Sigmoid colon (tissue), 7 donors: Measurements from ENCODE around the gene FKBP15. TPM values are rescaled to one million over a fixed set of nuclear protein-coding genes. Genes with fewer than 3 reads are reported as not detected.
"Not testable (repeated sequence)": the region's sequence is repeated elsewhere in the genome, so short reads cannot be mapped to it uniquely, and the experiment has no call there.

Experiments
- DNase-seq: peaks from one replicate; pipeline ENCODE4 v3.0.0-alpha.2; 2019
- H3K27ac ChIP-seq, 4 donors: fragments of 200-600 bp; sonication (generic); one replicate each; pipeline ENCODE4 v1.5.1; 2016 to 2019; ENCODE audit warnings: mild to moderate bottlenecking in 1 of 4
- H3K27me3 ChIP-seq, 3 donors: fragments of 200-600 bp; sonication (generic); one replicate each; pipeline ENCODE4 v1.5.1; 2019; ENCODE audit warnings: mild to moderate bottlenecking in 1 of 3
- H3K36me3 ChIP-seq, 4 donors: fragments of 200-600 bp; sonication (generic); one replicate each; pipeline ENCODE4 v1.5.1; 2016 to 2019
- H3K4me1 ChIP-seq, 4 donors: fragments of 200-600 bp; sonication (generic); one replicate each; pipeline ENCODE4 v1.5.1; 2017 to 2019
- H3K4me3 ChIP-seq, 4 donors: fragments of 200-600 bp; sonication (generic); one replicate each; pipeline ENCODE4 v1.5.1; 2017 to 2019; ENCODE audit warnings: mild to moderate bottlenecking in 2 of 4, moderate library complexity in 1 of 4
- H3K9me3 ChIP-seq, 4 donors: fragments of 200-600 bp in 3 of 4; sonication (generic) in 3 of 4; one replicate each; pipeline versions ENCODE4 v1.5.1 to v1.6.1; 2013 to 2019
- EP300 ChIP-seq, 4 donors: sonication (generic); formaldehyde crosslinking; IDR thresholded peaks; one replicate each; pipeline ENCODE4 v1.6.1; 2017; ENCODE audit warnings: antibody characterized with exemption in 4 of 4
- POLR2A ChIP-seq, 2 donors: fragments of 450-650 bp; IDR thresholded peaks; one replicate each; pipeline ENCODE4 v1.6.1; 2016; ENCODE audit warnings: antibody characterized with exemption in 2 of 2, mild to moderate bottlenecking in 2 of 2, moderate library complexity in 2 of 2
- POLR2AphosphoS5 ChIP-seq, 4 donors: sonication (generic); formaldehyde crosslinking; IDR thresholded peaks; one replicate each; pipeline ENCODE4 v1.6.1; 2017; ENCODE audit warnings: antibody characterized with exemption in 4 of 4
- WGBS, 2 donors: extraction: QIAGEN DNeasy Blood & Tissue Kit; methylation state at CpG; one replicate each; pipeline ENCODE4 v1.1.7; 2013; 5-methylcytosine and 5-hydroxymethylcytosine counted together
- intact Hi-C: fragments of 100-400 bp; cut with DNase I; formaldehyde crosslinking; loops from one replicate; pipeline ENCODE4 v1.15.1; 2023
- polyA plus RNA-seq, 3 donors: library from polyadenylated mRNA; stranded (reverse); fragments of 200-250 nt; gene quantifications; one replicate each; pipeline ENCODE4 v1.2.3, GENCODE V29; 2013
- total RNA-seq, 4 donors: library from RNA; depleted of rRNA; stranded (reverse); fragments of >200 nt; gene quantifications; one replicate each; pipeline ENCODE4 v1.1.0, GENCODE V29; 2016
- TF ChIP-seq, protein P1 (sequence below), 4 experiments: fragments of 450-650 bp in 3 of 4; fragments of 200-600 bp in 1 of 4; IDR thresholded peaks; one replicate each; pipeline ENCODE4 v1.5.1; 2016 to 2019; ENCODE audit warnings: antibody characterized with exemption in 4 of 4, mild to moderate bottlenecking in 3 of 4, moderate library complexity in 2 of 4
- donor health status: healthy with polysubstance abuse.
- donor health status: Bipolar disorder and iron deficiency.
- donor health status: healthy.

Gene FKBP15
- total and polyA plus RNA-seq, 7 donors = 7.2 to 22.5 (median 18.8) TPM

DNA sequence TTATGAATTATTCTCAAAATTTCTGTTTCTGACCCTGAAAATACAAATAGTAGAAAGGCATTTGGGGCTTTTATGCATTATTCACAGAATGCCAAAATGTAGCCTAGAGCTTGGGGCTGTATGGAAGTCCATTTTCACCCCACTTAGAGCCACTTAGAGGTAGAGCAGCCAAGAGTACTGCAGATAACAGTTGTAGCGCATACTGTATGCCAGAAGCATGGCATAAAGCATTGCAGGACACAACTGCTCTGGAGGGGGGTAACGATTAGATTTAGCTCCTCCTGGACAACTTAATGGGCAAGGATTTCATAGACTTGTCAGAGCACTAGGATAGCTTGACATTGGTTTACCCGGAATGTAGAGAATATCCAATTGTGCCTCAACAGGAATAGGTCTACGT lies 15.9 kb upstream of the FKBP15 start:
- intact Hi-C loops = no loop called here
- H3K27me3 ChIP-seq = no peaks in the 10 kb centered on the region
- H3K36me3 ChIP-seq = no peaks in the 10 kb centered on the region
- H3K9me3 ChIP-seq = no peaks in the 10 kb centered on the region
- TF ChIP-seq EP300 (IDR thresholded peaks at IDR 0.05) (no peak), POLR2AphosphoS5 (IDR thresholded peaks at IDR 0.05) (no peak), POLR2A (IDR thresholded peaks at IDR 0.05) (no peak)
- TF ChIP-seq, protein P1, sequence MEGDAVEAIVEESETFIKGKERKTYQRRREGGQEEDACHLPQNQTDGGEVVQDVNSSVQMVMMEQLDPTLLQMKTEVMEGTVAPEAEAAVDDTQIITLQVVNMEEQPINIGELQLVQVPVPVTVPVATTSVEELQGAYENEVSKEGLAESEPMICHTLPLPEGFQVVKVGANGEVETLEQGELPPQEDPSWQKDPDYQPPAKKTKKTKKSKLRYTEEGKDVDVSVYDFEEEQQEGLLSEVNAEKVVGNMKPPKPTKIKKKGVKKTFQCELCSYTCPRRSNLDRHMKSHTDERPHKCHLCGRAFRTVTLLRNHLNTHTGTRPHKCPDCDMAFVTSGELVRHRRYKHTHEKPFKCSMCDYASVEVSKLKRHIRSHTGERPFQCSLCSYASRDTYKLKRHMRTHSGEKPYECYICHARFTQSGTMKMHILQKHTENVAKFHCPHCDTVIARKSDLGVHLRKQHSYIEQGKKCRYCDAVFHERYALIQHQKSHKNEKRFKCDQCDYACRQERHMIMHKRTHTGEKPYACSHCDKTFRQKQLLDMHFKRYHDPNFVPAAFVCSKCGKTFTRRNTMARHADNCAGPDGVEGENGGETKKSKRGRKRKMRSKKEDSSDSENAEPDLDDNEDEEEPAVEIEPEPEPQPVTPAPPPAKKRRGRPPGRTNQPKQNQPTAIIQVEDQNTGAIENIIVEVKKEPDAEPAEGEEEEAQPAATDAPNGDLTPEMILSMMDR (IDR thresholded peaks at IDR 0.05) = no peak
- 94 to 95% methylated on average over 4 of the region's 4 CpGs for WGBS, 2 donors
- no peak overlapping the region for H3K4me3 ChIP-seq
- no peak for DNase-seq
- H3K27ac ChIP-seq = no peak overlapping the region
- no peaks in the 10 kb centered on the region for H3K4me1 ChIP-seq

DNA sequence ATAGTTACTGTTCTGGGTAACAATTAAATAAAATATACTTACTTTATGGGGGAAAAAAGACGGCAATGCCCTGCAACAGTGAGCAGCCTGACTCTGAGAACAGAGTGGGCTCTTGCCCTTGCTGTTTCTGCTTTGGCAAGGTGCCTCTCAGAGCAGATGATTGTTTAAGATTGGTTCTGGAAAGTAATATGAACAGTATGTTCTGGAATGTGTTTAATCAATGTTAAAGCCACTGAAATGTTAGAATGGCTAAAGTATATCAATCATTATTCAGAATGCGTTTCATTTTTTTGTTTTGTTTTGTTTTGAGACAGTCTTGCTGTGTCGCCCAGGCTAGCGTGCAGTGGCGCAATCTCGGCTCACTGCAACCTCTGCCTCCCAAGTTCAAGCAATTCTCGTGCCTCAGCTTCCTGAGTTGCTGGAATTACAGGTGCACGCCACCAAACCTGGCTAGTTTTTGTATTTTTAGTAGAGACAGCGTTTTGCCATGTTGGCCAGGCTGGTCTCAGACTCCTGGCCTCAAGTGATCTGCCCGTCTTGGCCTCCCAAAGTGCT lies 14.7 kb upstream of the FKBP15 start:
- not testable (repeated sequence) for H3K4me1 ChIP-seq, H3K27me3 ChIP-seq
- 91% methylated on average over 10 of the region's 10 CpGs for WGBS, 2 donors

DNA sequence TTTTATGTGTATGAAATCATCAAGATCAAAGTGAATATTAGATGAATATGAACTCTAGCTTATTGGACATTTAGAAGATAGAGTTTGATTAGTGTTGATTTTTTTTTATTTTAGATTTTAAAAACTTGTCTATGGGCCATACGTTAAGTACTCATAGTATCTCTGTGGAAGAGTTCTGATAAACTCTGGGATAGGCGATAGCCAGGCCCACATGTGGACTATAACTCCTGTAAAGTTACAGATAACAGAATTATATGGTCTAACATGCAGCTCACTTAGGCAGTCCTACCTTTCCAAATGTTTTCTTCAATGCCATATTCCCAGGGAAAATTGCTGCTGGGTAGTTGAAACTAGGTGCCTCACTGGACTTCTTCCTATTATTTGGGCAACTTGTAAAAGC lies 10.6 kb upstream of the FKBP15 start:
- no peak overlapping the region for H3K4me3 ChIP-seq
- TF ChIP-seq POLR2A (IDR thresholded peaks at IDR 0.05) (no peak), POLR2AphosphoS5 (IDR thresholded peaks at IDR 0.05) (no peak), EP300 (IDR thresholded peaks at IDR 0.05) (no peak)
- TF ChIP-seq, protein P1 (IDR thresholded peaks at IDR 0.05) = no peak
- 94 to 98% methylated on average over 2 of the region's 2 CpGs for WGBS, 2 donors
- H3K27me3 ChIP-seq = no peaks in the 10 kb centered on the region
- no peak for DNase-seq
- no peaks in the 10 kb centered on the region for H3K4me1 ChIP-seq
- no peaks in the 10 kb centered on the region for H3K36me3 ChIP-seq
- H3K27ac ChIP-seq = no peak overlapping the region
- intact Hi-C loops = no loop called here
- H3K9me3 ChIP-seq = no peaks in the 10 kb centered on the region

More for the DNA sequence above, 14.7 kb upstream of the FKBP15 start:
- DNase-seq, H3K4me3 ChIP-seq, intact Hi-C loops, H3K36me3 ChIP-seq, H3K9me3 ChIP-seq, H3K27ac ChIP-seq: not testable (repeated sequence)

DNA sequence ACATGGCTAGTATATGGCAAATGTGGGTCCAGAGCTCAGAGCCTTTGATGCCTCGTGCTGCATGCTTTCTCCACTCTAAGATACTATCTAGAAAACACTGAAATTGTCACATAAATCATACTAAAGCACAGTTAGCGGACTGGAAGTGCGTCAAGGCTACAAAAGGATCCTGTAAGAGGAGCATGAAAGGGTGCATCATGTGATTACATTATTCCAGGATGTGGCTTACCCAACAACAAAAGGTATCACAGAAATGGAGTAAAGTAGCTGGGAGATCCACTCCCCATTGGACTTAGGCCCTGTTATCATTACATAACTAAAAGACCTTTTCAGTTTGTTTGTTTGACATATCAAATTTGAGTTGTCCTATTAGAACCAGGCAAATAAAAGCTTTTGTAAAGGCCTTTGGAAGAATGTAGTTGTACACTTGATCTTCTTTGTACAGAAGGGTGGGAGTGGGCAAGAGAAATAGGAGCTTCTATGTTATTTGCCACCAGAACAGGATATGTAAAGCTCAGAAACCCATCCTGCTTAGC lies 7.1 kb upstream of the FKBP15 start:
- intact Hi-C loops = no loop called here
- Histone ChIP-seq H3K27ac (no peak overlapping the region), H3K4me3 (no peak overlapping the region), H3K27me3 (no peaks in the 10 kb centered on the region), H3K4me1 (peaks cover 0 to 5% (median 0%) of the 10 kb centered on the region in 4 donors), H3K36me3 (no peaks in the 10 kb centered on the region), H3K9me3 (no peaks in the 10 kb centered on the region)
- no peak for DNase-seq
- no peak for TF ChIP-seq POLR2AphosphoS5 (IDR thresholded peaks at IDR 0.05)
- TF ChIP-seq, protein P1 (IDR thresholded peaks at IDR 0.05) = no peak
- TF ChIP-seq EP300 (IDR thresholded peaks at IDR 0.05) = no peak
- no peak for TF ChIP-seq POLR2A (IDR thresholded peaks at IDR 0.05)
- 63 to 66% methylated on average over 3 of the region's 3 CpGs for whole genome bisulfite sequencing, 2 donors

DNA sequence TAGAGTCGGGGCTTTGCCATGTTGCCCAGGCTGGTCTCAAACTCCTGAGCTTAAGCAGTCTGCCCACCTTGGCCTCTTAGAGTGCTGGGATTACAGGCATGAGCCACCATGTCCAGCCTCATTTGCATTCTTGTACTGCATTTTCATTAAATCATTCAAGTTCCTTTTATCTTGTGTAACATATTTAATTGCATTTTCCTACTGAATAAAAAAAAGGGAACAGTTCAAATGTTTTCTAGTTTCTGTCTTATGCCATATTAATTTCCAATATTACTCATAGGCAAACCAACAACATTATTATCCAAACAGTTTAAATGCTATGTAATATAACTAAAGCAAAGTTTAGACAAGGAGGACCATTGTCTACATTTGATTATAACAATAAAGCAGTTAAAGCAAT lies 6.4 kb upstream of the FKBP15 start:
- Histone ChIP-seq H3K27ac (no peak overlapping the region), H3K4me1 (peaks cover 0 to 13% (median 3%) of the 10 kb centered on the region in 4 donors), H3K4me3 (no peak overlapping the region), H3K27me3 (no peaks in the 10 kb centered on the region), H3K9me3 (no peaks in the 10 kb centered on the region), H3K36me3 (no peaks in the 10 kb centered on the region)
- TF ChIP-seq, protein P1 (IDR thresholded peaks at IDR 0.05) = no peak
- TF ChIP-seq EP300 (IDR thresholded peaks at IDR 0.05) (no peak), POLR2A (IDR thresholded peaks at IDR 0.05) (no peak), POLR2AphosphoS5 (IDR thresholded peaks at IDR 0.05) (no peak)
- WGBS, 2 donors = 0 to 90% methylated on average over 1 of the region's 1 CpG
- intact Hi-C loops = no loop called here
- DNase-seq = no peak
